CD14-positive monocyte (primary cell): ENCODE results near the gene MYH9. TPM values are rescaled to one million over a fixed set of nuclear protein-coding genes. Genes with fewer than 3 reads are reported as not detected.

Source experiments
- DNase-seq, 3 donors: peaks; one replicate each; pipeline ENCODE4 v3.0.0-alpha.2; 2011 to 2022
- H2AFZ ChIP-seq: 2 replicates; pipeline ENCODE4 v1.6.0; 2012; ENCODE audit warnings: mild to moderate bottlenecking, low read depth, low read length, inconsistent platforms; ENCODE audit not compliant: insufficient read depth, poor library complexity, severe bottlenecking
- H3K27ac ChIP-seq, 2 donors: 1 replicate in 1 of 2; 2 replicates in 1 of 2; pipeline ENCODE4 v1.5.1; 2012 to 2013; ENCODE audit warnings: low read length in 2 of 2, control low read depth in 1 of 2, inconsistent platforms in 1 of 2, low read depth in 1 of 2, mild to moderate bottlenecking in 1 of 2
- H3K27me3 ChIP-seq, 2 donors: one replicate each; pipeline versions ENCODE4 v1.6.0 to v1.6.1; 2011 to 2013; ENCODE audit warnings: low read length in 2 of 2; ENCODE audit not compliant: control insufficient read depth in 2 of 2, insufficient read depth in 2 of 2
- H3K36me3 ChIP-seq, 2 donors: replicated peaks in 1 of 2; 1 replicate in 1 of 2; 2 replicates in 1 of 2; pipeline versions ENCODE4 v1.5.1 to v1.6.1; 2012 to 2013; ENCODE audit warnings: low read length in 2 of 2, control low read depth in 1 of 2, inconsistent platforms in 1 of 2, mild to moderate bottlenecking in 1 of 2; ENCODE audit not compliant: insufficient read depth in 2 of 2, control insufficient read depth in 1 of 2
- H3K4me1 ChIP-seq, 2 donors: 1 replicate in 1 of 2; 2 replicates in 1 of 2; pipeline versions ENCODE4 v1.5.1 to v1.6.1; 2012 to 2013; ENCODE audit warnings: low read length in 2 of 2, control low read depth in 1 of 2, inconsistent platforms in 1 of 2, mild to moderate bottlenecking in 1 of 2, moderate library complexity in 1 of 2; ENCODE audit not compliant: insufficient read depth in 2 of 2, control insufficient read depth in 1 of 2
- H3K4me2 ChIP-seq: replicated peaks from 2 replicates; pipeline ENCODE3; 2012; ENCODE audit warnings: low read length, moderate library complexity, mild to moderate bottlenecking; ENCODE audit not compliant: poor library complexity, severe bottlenecking; ENCODE audit errors: extremely low read depth
- H3K4me3 ChIP-seq, 3 experiments: fragments of 200-600 bp in 1 of 3; sonication (generic) in 1 of 3; replicated peaks in 1 of 3; 1 replicate in 2 of 3; 2 replicates in 1 of 3; pipeline ENCODE4 v1.5.1; 2011 to 2013; ENCODE audit warnings: low read length in 3 of 3, mild to moderate bottlenecking in 3 of 3, control low read depth in 2 of 3, low read depth in 2 of 3, inconsistent platforms in 1 of 3, moderate library complexity in 1 of 3
- H3K79me2 ChIP-seq: 2 replicates; pipeline ENCODE4 v1.6.0; 2012; ENCODE audit warnings: mild to moderate bottlenecking, control low read depth, inconsistent platforms, low read length, moderate library complexity; ENCODE audit not compliant: insufficient read depth
- H3K9ac ChIP-seq: 2 replicates; pipeline ENCODE4 v1.6.0; 2017; ENCODE audit warnings: low read length, mild to moderate bottlenecking; ENCODE audit not compliant: insufficient read depth, poor library complexity, severe bottlenecking
- H3K9me3 ChIP-seq, 2 donors: replicated peaks in 1 of 2; 1 replicate in 1 of 2; 2 replicates in 1 of 2; pipeline versions ENCODE4 v1.5.1 to v1.6.1; 2012 to 2013; ENCODE audit warnings: low read length in 2 of 2, control low read depth in 1 of 2; ENCODE audit not compliant: control insufficient read depth in 1 of 2, insufficient read depth in 1 of 2
- H4K20me1 ChIP-seq: 2 replicates; pipeline ENCODE4 v1.6.0; 2012; ENCODE audit warnings: mild to moderate bottlenecking, low read length, control low read depth, moderate library complexity; ENCODE audit not compliant: insufficient read depth
- H3K27ac Mint-ChIP-seq, 7 donors: one replicate each; pipeline ENCODE4 v1.8.0; 2020; ENCODE audit warnings: mild to moderate bottlenecking in 7 of 7, mixed read lengths in 7 of 7, moderate library complexity in 6 of 7, inconsistent platforms in 2 of 7
- H3K27me3 Mint-ChIP-seq, 3 donors: one replicate each; pipeline ENCODE4 v1.8.0; 2021 to 2022; ENCODE audit warnings: low read depth in 3 of 3, mild to moderate bottlenecking in 3 of 3, mixed read lengths in 3 of 3, moderate library complexity in 3 of 3, inconsistent platforms in 1 of 3
- H3K36me3 Mint-ChIP-seq, 2 donors: one replicate each; pipeline ENCODE4 v1.8.0; 2020; ENCODE audit warnings: mixed read lengths in 2 of 2, inconsistent platforms in 1 of 2, mild to moderate bottlenecking in 1 of 2
- H3K4me1 Mint-ChIP-seq: one replicate; pipeline ENCODE4 v1.8.0; 2020; ENCODE audit warnings: mild to moderate bottlenecking, mixed read lengths
- H3K4me3 Mint-ChIP-seq, 2 donors: one replicate each; pipeline ENCODE4 v1.8.0; 2020; ENCODE audit warnings: mild to moderate bottlenecking in 2 of 2, mixed read lengths in 2 of 2, moderate library complexity in 1 of 2
- H3K9me3 Mint-ChIP-seq, 7 donors: one replicate each; pipeline ENCODE4 v1.8.0; 2020 to 2022; ENCODE audit warnings: mixed read lengths in 7 of 7, mild to moderate bottlenecking in 6 of 7, moderate library complexity in 6 of 7, inconsistent platforms in 2 of 7
- CTCF ChIP-seq: fragments of 200-600 bp; IDR thresholded peaks from one replicate; pipeline ENCODE4 v1.8.0; 2022; ENCODE audit warnings: antibody characterized with exemption, mild to moderate bottlenecking
- WGBS: methylation state at CpG from one replicate; pipeline ENCODE4 v1.1.5; 2013; ENCODE audit warnings: missing lambda C conversion rate; ENCODE audit not compliant: insufficient coverage; 5-methylcytosine and 5-hydroxymethylcytosine counted together
- intact Hi-C, 2 donors: fragments of 100-400 bp; cut with micrococcal nuclease; formaldehyde crosslinking; loops; one replicate each; pipeline versions ENCODE4 v1.15.0 to v1.15.1; 2023
- polyA plus RNA-seq, 3 donors: library from polyadenylated mRNA; depleted of rRNA in 1 of 3; unstranded in 2 of 3; stranded (reverse) in 1 of 3; fragments of 300-500 nt in 2 of 3; fragments of >200 nt in 1 of 3; fragmentation: Illumina TruSeq in 2 of 3; gene quantifications; 1 replicate in 2 of 3; 2 replicates in 1 of 3; pipeline ENCODE4 v1.2.3, GENCODE V29; 2012 to 2021

The MYH9 gene
- polyA plus RNA-seq, 3 donors: 35.6 to 163 (median 79.5) TPM

- Histone ChIP-seq H3K79me2 (peaks cover 13% of the 10 kb centered on the region), H3K27ac (no peak overlapping the region), H3K4me2 (no peak overlapping the region), H3K4me3 (no peak overlapping the region), H3K9me3 (no peaks in the 10 kb centered on the region), H2AFZ (no peak overlapping the region), H3K36me3 (peaks cover 63 to 72% of the 10 kb centered on the region in 2 donors), H4K20me1 (peaks cover 100% of the 10 kb centered on the region), H3K4me1 (peaks cover 15 to 32% of the 10 kb centered on the region in 2 donors), H3K9ac (no peak overlapping the region), H3K27me3 (no peaks in the 10 kb centered on the region)
- 98% methylated on average over 20 of the region's 24 CpGs for WGBS
- peaks cover 63 to 78% of the 10 kb centered on the region in 2 donors for H3K36me3 Mint-ChIP-seq
- intact Hi-C loops: no loop called here
- no peaks in the 10 kb centered on the region for H3K9me3 Mint-ChIP-seq
- no peak for TF ChIP-seq CTCF
- H3K27me3 Mint-ChIP-seq: no peaks in the 10 kb centered on the region
- H3K4me1 Mint-ChIP-seq: peaks cover 27% of the 10 kb centered on the region
- H3K4me3 Mint-ChIP-seq: no peak overlapping the region
- peak overlapping the region in 1 of 7 donors; percentile 59 for H3K27ac Mint-ChIP-seq
- DNase-seq: no peak
These were observed 105.4 kb downstream of the MYH9 start for GRCh38 chr22:36282328-36282831.

GRCh38 chr22:36281781-36282327 lies 105.9 kb downstream of the MYH9 start:
- peaks cover 97% of the 10 kb centered on the region for H4K20me1 ChIP-seq
- no peak overlapping the region for H3K27ac ChIP-seq
- H3K4me2 ChIP-seq: no peak overlapping the region
- H3K27me3 Mint-ChIP-seq: no peaks in the 10 kb centered on the region
- H3K27ac Mint-ChIP-seq: peak overlapping the region in 2 of 7 donors; percentile 26 to 59
- peaks cover 16 to 34% of the 10 kb centered on the region in 2 donors for H3K4me1 ChIP-seq
- H3K36me3 Mint-ChIP-seq: peaks cover 58 to 73% of the 10 kb centered on the region in 2 donors
- H2AFZ ChIP-seq: no peak overlapping the region
- no peak overlapping the region for H3K9ac ChIP-seq
- no peaks in the 10 kb centered on the region for H3K9me3 ChIP-seq
- no peak for TF ChIP-seq CTCF
- H3K9me3 Mint-ChIP-seq: no peaks in the 10 kb centered on the region
- H3K4me3 Mint-ChIP-seq: no peak overlapping the region
- no peak overlapping the region for H3K4me3 ChIP-seq
- no peaks in the 10 kb centered on the region for H3K27me3 ChIP-seq
- DNase-seq: no peak
- H3K79me2 ChIP-seq: peaks cover 13% of the 10 kb centered on the region
- H3K36me3 ChIP-seq: peaks cover 58 to 66% of the 10 kb centered on the region in 2 donors
- WGBS: 95% methylated on average over 6 of the region's 14 CpGs
- H3K4me1 Mint-ChIP-seq: peaks cover 30% of the 10 kb centered on the region
- intact Hi-C loops: no loop called here
